Panc1 (cell line): ENCODE data around the gene LEMD2. TPM values are rescaled to one million over a fixed set of nuclear protein-coding genes. Genes with fewer than 3 reads are reported as not detected.

Source experiments
- ATAC-seq: fragments of 200-7000 bp; cut with Tn5 transposase; 2 replicates; pipeline ENCODE4 v1.9.1; 2020; ENCODE audit warnings: mild to moderate bottlenecking, moderate library complexity
- BruUV-seq: library from RNA; stranded (reverse); fragments of 400-500 nt; replicated peaks from 2 replicates; lab custom pipeline; 2021; lab: Mats Ljungman, UMichigan
- CTCF ChIA-PET: fragments of 300-600 bp; sonication (Branson Sonifier 250); formaldehyde crosslinking; loops from one replicate; lab custom pipeline; 2022; ENCODE audit warnings: antibody characterized with exemption; lab: Charles Lee
- POLR2A ChIA-PET: fragments of 300-600 bp; sonication (Branson Sonifier 250); formaldehyde crosslinking; loops from one replicate; lab custom pipeline; 2022; ENCODE audit warnings: antibody characterized with exemption; lab: Charles Lee
- DNase-seq: peaks from one replicate; pipeline ENCODE4 v3.0.0-alpha.2; 2010; ENCODE audit warnings: low read depth, low spot score
- H3K27ac ChIP-seq: 2 replicates; pipeline ENCODE4 v1.5.1; 2011; ENCODE audit warnings: mild to moderate bottlenecking, low read length, inconsistent platforms
- H3K27me3 ChIP-seq: fragments of 200-500 bp; sonication (Bioruptor generic); 2 replicates; pipeline ENCODE4 v1.6.0; 2014; ENCODE audit warnings: low read length, inconsistent platforms; ENCODE audit not compliant: control insufficient read depth, insufficient read depth
- H3K36me3 ChIP-seq: fragments of 200-500 bp; sonication (Bioruptor generic); 2 replicates; pipeline ENCODE4 v1.5.1; 2014; ENCODE audit warnings: inconsistent platforms, mild to moderate bottlenecking, low read length, moderate library complexity; ENCODE audit not compliant: control insufficient read depth, insufficient read depth
- H3K4me1 ChIP-seq: 2 replicates; pipeline ENCODE4 v1.5.1; 2011; ENCODE audit warnings: inconsistent platforms, mild to moderate bottlenecking, low read length, moderate library complexity; ENCODE audit not compliant: control insufficient read depth, insufficient read depth
- H3K4me3 ChIP-seq, 2 experiments: 2 replicates each; pipeline ENCODE4 v1.5.1; 2011 to 2012; ENCODE audit warnings: low read depth in 2 of 2, low read length in 2 of 2, mild to moderate bottlenecking in 2 of 2, inconsistent platforms in 1 of 2, moderate library complexity in 1 of 2
- H3K9me3 ChIP-seq: fragments of 200-500 bp; sonication (Bioruptor generic); 2 replicates; pipeline ENCODE4 v1.5.1; 2014; ENCODE audit warnings: low read depth, mild to moderate bottlenecking, inconsistent platforms, low read length, moderate library complexity; ENCODE audit not compliant: control insufficient read depth, insufficient read depth
- POLR2AphosphoS5 ChIP-seq: IDR thresholded peaks from 2 replicates; pipeline ENCODE4 v1.6.1; 2012; ENCODE audit warnings: mild to moderate bottlenecking, low read depth, low read length, moderate library complexity
- SIN3A ChIP-seq: IDR thresholded peaks from 2 replicates; pipeline ENCODE4 v1.6.1; 2012; ENCODE audit warnings: low read depth, mild to moderate bottlenecking, low read length, moderate library complexity, borderline replicate concordance; ENCODE audit not compliant: insufficient read depth
- TCF7L2 ChIP-seq: IDR thresholded peaks from 2 replicates; pipeline ENCODE4 v1.6.1; 2011; ENCODE audit warnings: mild to moderate bottlenecking, low read depth, low read length, inconsistent platforms
- in situ Hi-C: cut with HindIII; loops from 2 replicates; pipeline ENCODE4 v1.10.0; 2016; ENCODE audit warnings: low sequenced_read_pairs, low pct_unique_long_range_greater_than_20kb
- intact Hi-C: fragments of 100-400 bp; cut with micrococcal nuclease; formaldehyde crosslinking; loops from one replicate; pipeline ENCODE4 v1.10.0; 2022; ENCODE audit not compliant: unreplicated experiment
- total RNA-seq: library from RNA; stranded (reverse); gene quantifications from one replicate; pipeline ENCODE4 v1.2.1, GENCODE V29; 2021; ENCODE audit not compliant: unreplicated experiment
- TF ChIP-seq, protein P1 (sequence below): fragments of 450-650 bp; IDR thresholded peaks from 2 replicates; pipeline ENCODE4 v1.5.1; 2017; ENCODE audit warnings: mild to moderate bottlenecking
- TF ChIP-seq, protein P2 (sequence below), 2 experiments: IDR thresholded peaks; 2 replicates each; pipeline ENCODE4 v1.6.1; 2011 to 2012; ENCODE audit warnings: low read depth in 2 of 2, control low read depth in 1 of 2, low read length in 1 of 2, mild to moderate bottlenecking in 1 of 2, moderate library complexity in 1 of 2; ENCODE audit not compliant: insufficient read depth in 1 of 2

LEMD2 gene
- total RNA-seq, 1 experiment from 2014 or later, result 89.8 TPM

DNA sequence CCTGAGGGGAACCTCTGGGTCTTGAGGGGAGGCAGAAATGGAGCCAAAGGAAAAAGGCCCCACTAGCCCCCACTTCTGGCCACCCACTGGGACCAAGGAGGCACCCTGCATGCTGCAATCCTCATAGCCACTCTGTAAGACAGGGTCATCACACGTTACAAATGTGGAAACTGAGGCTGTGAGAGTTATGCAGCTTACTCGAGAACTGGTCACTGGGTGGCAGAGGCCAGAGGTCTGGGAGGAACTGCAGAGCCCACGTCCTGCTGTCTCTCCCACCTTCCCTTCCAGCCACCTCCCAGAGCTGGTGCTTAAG is 18.1 kb downstream of the LEMD2 start:
- POLR2A ChIA-PET, result no interaction called here
- ATAC-seq (no peak), DNase-seq (no peak)
- Histone ChIP-seq H3K27me3 (no peaks in the 10 kb centered on the region), H3K36me3 (no peaks in the 10 kb centered on the region; the same call in 1 of the 2 replicates), H3K27ac (peak overlapping the region; percentile 65), H3K4me1 (peaks cover 23% of the 10 kb centered on the region), H3K9me3 (no peaks in the 10 kb centered on the region), H3K4me3 (no peak overlapping the region)
- BruUV-seq, result no TSS peak
- in situ Hi-C loops (no loop called here), intact Hi-C loops (loop anchor here (2.0 kb wide), 1 partner anchor 256 kb away; no protein-coding TSS in a partner anchor)
- CTCF ChIA-PET, result interaction anchor here (0.6 to 1.1 kb wide), 2 partner anchors 193 to 397 kb away, joined by 4 to 5 read pairs; no protein-coding TSS in a partner anchor
- TF ChIP-seq POLR2AphosphoS5 (0 out of 2 replicates have a peak, but pooled peaks have one; percentile 55), TCF7L2 (no peak)

DNA sequence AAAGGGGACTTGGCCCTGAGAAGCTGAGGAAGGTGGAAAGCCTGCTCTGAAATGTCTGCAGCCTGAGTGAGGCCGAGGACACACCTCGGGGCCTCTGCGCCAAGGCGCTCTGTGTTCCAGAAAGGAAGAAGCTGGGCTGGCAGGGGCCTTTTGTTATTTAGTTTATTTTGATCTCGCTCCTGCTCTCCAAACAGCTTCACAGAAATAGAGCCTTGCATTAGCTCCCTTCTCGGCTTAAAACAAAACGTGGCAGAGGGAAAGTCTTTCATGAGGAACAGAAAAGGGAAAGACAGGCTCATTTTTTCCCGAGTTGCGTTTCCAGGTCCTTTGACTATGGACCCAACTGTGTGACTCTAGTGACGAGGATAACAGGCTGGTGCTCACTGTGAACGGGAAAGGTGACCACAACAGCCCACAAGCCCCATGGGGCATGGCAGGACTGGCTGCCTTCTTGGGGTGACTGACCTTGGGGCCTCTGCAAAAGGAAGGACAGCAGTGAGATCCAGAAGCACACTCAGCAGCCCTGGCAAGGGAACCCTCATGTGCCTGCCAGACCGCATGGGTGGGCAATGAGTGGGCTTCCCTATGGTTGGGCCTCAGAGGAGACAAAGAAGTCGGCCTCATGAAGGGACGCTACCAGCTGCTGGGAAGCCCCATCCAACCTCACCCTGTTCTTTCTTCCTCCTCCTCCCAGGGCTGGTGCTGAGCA is 18.7 kb downstream of the LEMD2 start:
- Histone ChIP-seq H3K4me1 (peaks cover 23% of the 10 kb centered on the region), H3K9me3 (no peaks in the 10 kb centered on the region), H3K4me3 (no peak overlapping the region), H3K27me3 (no peaks in the 10 kb centered on the region), H3K27ac (peak overlapping the region; percentile 65; the same call in 1 of the 2 replicates), H3K36me3 (no peaks in the 10 kb centered on the region)
- CTCF ChIA-PET, result interaction anchor here (0.7 kb wide), 1 partner anchor 200 kb away, joined by 5 read pairs; no protein-coding TSS in a partner anchor
- intact Hi-C loops (loop anchor here (2.0 kb wide), 1 partner anchor 257 kb away; no protein-coding TSS in a partner anchor), in situ Hi-C loops (no loop called here)
- DNase-seq, result no peak
- BruUV-seq, result no TSS peak
- TF ChIP-seq SIN3A, result no peak
- TF ChIP-seq, protein P1, sequence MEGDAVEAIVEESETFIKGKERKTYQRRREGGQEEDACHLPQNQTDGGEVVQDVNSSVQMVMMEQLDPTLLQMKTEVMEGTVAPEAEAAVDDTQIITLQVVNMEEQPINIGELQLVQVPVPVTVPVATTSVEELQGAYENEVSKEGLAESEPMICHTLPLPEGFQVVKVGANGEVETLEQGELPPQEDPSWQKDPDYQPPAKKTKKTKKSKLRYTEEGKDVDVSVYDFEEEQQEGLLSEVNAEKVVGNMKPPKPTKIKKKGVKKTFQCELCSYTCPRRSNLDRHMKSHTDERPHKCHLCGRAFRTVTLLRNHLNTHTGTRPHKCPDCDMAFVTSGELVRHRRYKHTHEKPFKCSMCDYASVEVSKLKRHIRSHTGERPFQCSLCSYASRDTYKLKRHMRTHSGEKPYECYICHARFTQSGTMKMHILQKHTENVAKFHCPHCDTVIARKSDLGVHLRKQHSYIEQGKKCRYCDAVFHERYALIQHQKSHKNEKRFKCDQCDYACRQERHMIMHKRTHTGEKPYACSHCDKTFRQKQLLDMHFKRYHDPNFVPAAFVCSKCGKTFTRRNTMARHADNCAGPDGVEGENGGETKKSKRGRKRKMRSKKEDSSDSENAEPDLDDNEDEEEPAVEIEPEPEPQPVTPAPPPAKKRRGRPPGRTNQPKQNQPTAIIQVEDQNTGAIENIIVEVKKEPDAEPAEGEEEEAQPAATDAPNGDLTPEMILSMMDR, result no peak
- TF ChIP-seq, protein P2, sequence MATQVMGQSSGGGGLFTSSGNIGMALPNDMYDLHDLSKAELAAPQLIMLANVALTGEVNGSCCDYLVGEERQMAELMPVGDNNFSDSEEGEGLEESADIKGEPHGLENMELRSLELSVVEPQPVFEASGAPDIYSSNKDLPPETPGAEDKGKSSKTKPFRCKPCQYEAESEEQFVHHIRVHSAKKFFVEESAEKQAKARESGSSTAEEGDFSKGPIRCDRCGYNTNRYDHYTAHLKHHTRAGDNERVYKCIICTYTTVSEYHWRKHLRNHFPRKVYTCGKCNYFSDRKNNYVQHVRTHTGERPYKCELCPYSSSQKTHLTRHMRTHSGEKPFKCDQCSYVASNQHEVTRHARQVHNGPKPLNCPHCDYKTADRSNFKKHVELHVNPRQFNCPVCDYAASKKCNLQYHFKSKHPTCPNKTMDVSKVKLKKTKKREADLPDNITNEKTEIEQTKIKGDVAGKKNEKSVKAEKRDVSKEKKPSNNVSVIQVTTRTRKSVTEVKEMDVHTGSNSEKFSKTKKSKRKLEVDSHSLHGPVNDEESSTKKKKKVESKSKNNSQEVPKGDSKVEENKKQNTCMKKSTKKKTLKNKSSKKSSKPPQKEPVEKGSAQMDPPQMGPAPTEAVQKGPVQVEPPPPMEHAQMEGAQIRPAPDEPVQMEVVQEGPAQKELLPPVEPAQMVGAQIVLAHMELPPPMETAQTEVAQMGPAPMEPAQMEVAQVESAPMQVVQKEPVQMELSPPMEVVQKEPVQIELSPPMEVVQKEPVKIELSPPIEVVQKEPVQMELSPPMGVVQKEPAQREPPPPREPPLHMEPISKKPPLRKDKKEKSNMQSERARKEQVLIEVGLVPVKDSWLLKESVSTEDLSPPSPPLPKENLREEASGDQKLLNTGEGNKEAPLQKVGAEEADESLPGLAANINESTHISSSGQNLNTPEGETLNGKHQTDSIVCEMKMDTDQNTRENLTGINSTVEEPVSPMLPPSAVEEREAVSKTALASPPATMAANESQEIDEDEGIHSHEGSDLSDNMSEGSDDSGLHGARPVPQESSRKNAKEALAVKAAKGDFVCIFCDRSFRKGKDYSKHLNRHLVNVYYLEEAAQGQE (IDR thresholded peaks at IDR 0.05; ENCODE audit: insufficient read depth in 1 of 2, low read depth in 2 of 2, low read length in 1 of 2), result no peak
- no peak for TF ChIP-seq TCF7L2
- TF ChIP-seq POLR2AphosphoS5, result no peak; the same call in 1 of the 2 replicates
- ATAC-seq, result no peak
- POLR2A ChIA-PET, result no interaction called here
